NAMALWA (cell line): Measurements from ENCODE around the gene UPF2.
"Not testable (repeated sequence)": the region's sequence is repeated elsewhere in the genome, so short reads cannot be mapped to it uniquely, and the experiment has no call there.

Source experiments
- DNase-seq: peaks from one replicate; pipeline ENCODE4 v3.0.0-alpha.2; 2015; ENCODE audit warnings: low spot score

Gene UPF2

GRCh38 chr10:11902646-11903045 lies 140.0 kb downstream of the UPF2 start:
- no peak for DNase-seq

- no peak for DNase-seq
Observed at GRCh38 chr10:11901833-11902475, 140.7 kb downstream of the UPF2 start.

- DNase-seq = no peak
Observed at GRCh38 chr10:11901454-11901832, 141.2 kb downstream of the UPF2 start.

- DNase-seq = no peak
Observed at GRCh38 chr10:11901036-11901301, 141.6 kb downstream of the UPF2 start.

DNA sequence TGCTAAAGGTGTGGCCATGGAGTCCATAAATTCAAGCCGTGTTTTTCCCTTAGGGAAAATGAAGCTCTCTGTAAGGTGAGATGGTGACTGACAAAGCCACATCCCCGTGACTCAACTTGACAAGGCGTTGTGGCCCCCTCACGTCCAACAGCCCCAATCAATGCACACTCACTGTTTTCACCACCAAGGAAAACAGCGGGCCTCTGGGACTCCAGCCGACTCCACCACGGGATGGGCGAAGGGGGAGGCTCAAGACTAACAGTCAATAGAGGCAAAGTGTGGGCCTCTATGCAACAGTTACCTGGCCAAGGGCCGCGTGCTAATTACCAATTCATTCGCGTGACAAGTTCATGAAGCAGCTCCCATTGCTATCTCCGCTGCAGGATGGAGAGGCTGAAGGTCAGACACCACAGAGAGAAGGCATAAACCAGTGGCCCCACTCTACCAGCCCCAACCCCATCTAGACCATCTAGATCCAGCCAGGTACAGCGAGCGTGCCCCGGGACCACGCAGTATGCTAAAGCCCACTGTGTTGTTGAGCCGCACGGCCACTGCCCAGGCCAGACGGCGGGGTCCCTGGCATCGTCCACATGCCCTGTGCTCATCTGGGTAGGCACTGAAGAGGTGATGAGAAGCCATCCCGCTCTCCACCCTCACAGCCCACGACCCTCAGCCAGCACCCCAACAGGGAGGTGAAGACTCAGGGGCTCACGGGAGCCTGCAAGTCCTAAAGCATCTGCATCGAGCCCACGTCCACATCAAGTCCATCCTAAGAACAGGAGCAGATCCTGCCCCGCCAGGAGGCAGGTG lies 143.3 kb downstream of the UPF2 start:
- no peak for DNase-seq

GRCh38 chr10:11898372-11899066 lies 144.1 kb downstream of the UPF2 start:
- DNase-seq = no peak

DNA sequence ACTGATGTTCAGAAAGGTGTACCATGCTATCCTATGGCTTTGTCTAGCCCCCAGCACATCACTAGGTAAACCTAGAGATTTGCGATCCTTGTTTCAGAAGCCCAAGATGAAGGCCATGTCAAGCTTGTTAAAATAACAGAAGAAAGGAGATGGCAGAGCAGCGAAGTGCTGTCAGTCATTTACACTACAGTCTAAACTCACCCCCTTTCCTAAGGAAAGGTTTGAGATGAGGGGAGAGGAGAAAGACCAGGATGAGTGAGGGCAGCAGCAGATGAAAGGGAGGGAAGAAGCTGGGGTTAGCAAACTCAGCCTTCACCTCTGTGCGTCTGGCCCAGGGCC lies 144.6 kb downstream of the UPF2 start:
- no peak for DNase-seq

DNA sequence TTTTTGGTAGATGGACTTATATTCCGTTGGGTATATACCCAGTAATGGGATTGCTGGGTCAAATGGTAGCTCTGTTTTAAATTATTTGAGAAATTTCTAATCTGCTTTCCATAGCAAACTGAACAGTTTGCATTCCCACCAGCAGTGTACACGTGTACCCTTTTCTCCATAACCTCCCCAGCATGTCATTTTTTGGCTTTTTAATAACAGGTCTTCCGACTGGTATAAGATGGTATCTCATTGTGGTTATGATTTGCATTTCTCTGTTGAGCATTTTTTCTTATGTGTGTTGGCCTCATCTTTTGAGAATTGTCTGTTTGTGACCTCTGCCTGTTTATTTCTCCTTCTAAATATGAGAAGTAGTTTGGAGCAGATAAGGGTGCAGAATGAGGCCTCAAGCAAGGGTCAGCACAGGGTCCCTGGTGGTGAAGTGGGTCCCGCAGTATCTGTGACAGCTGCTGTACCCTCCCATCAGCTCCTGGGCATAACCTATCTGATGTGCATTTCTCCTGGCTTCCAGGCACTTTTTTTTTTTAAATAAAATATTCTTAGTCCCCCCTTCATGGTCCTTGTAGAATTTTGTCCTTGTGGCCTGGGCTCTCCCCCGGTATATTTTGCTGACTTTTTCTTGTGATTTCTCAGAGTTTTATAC lies 145.9 kb downstream of the UPF2 start:
- no peak for DNase-seq

DNA sequence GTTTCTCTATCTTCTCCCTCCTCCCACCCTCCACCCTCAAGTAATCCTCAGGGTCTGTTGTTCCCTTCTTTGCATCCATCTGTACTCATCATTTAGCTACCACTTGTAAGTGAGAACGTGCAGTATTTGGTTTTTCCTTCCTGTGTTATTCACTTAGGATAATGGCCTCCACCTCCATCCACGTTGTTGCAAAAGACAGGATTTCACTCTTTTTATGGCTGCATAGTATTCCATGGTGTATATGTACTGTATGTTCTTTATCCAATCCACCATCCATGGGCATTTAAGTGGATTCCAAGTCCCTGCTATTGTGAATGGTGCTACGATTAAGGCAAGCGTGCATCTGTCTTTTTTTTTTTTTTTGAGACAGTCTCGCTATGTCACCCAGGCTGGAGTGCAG lies 147.0 kb downstream of the UPF2 start:
- DNase-seq = no peak

GRCh38 chr10:11895108-11895466 lies 147.5 kb downstream of the UPF2 start:
- no peak for DNase-seq

- no peak for DNase-seq
Observed at GRCh38 chr10:11894381-11895107, 148.1 kb downstream of the UPF2 start.

DNA sequence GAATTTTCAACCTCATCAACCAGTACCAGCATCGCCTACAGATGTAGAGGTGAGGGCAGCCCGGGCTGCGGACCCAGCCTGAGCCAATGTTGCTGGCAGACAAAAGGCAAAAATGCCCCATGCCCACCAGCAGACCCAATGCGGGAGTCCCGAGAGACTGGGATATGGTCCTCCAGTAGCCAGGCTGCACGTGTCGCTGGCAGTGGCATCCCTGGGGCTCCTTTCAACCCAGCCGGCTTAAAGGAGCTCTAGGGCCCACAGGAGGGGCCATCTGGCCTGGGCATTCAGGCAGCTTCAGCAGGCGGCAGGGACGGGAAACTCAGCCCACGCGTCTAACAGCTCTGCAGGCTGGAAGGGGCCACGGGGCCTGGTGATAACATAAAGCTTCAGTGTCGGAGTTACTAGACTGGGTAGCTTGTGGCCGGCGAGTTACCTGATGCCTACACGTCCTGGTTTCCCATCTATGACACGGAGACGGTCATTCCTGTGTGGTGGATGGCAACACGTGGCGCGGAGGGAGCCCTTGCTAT lies 148.8 kb downstream of the UPF2 start:
- DNase-seq = no peak

- DNase-seq = no peak
Observed at GRCh38 chr10:11891776-11892486, 150.7 kb downstream of the UPF2 start.

GRCh38 chr10:11889263-11889662 lies 153.3 kb downstream of the UPF2 start:
- not testable (repeated sequence) for DNase-seq

DNA sequence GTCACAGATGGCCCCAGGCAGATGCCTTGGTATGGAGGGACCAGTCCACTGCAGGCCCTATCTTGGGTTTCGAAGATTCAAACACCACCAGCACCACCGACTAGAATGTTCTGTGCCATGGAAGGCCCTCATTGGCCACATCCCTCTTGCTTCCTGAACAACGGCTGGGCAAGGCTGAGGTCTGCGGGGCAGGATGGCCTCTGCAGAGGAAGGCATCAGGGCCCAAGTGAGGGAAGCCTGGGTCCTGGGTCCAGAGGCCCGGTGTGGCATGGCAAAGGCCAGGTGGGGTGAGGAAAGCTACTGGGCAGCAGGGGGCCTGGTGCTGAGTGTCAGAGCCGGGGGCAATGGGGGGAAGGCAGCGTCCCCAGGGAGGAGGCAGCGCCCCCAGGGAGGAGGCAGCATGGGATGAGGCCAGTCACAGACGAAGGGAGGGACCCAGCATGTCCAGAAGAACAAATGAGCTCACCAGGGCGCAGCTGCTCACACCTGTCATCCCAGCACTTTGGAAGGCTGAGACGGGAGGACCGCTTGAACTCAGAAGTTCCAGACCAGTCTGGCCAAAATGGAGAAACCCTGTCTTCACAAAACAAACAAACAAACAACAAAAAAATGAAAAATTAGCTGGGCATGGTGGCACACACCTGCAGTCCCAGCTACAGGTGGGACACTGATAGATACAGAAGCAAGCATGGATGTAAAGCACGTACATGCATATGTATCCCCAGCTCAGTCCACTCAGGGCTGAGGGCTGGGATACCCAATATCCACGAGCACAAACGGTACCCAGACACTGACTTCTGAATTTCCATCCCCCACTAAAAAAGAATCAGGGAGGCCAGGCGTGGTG lies 155.0 kb downstream of the UPF2 start:
- DNase-seq = no peak

GRCh38 chr10:11886851-11887250 lies 155.8 kb downstream of the UPF2 start:
- DNase-seq = peak; percentile 38

DNA sequence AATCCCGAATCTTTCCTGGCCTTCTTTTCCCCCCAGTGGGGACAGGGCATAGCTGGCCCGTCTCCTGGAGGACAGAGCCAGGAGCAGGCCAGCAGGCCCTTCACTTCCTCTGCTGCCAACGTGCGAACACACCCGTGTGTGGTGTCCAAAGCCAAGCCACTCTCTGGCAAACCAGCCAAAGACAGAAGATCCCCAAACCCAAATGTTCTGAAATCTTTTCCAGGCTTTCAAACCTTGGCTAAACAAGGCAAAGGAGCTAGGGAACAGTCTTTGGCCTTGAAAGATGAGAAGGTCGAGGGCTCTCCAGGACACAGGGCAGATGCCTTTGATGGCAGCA lies 156.5 kb downstream of the UPF2 start:
- DNase-seq = no peak

GRCh38 chr10:11885437-11886137 lies 157.0 kb downstream of the UPF2 start:
- DNase-seq = no peak

- DNase-seq = no peak
Observed at GRCh38 chr10:11884706-11885423, 157.7 kb downstream of the UPF2 start.
